ENCODE data around the gene UBE2L5.

Gene UBE2L5

GRCh38 chr13:30400376-30400775 is 21.9 kb upstream of the UBE2L5 start:
- no peak for DNase-seq
- H3K4me3 Mint-ChIP-seq: no peak overlapping the region
- no peak for TF ChIP-seq CTCF (IDR thresholded peaks at IDR 0.05)
- no peak overlapping the region for H3K27ac Mint-ChIP-seq
- no peaks in the 10 kb centered on the region for H3K36me3 Mint-ChIP-seq (ENCODE audit: low read depth)
- peaks cover 51% of the 10 kb centered on the region for H3K4me1 Mint-ChIP-seq
- peaks cover 4% of the 10 kb centered on the region for H3K27me3 Mint-ChIP-seq (ENCODE audit: low read depth, poor library complexity)
- H3K9me3 Mint-ChIP-seq: no peaks in the 10 kb centered on the region

- H3K4me1 Mint-ChIP-seq: peaks cover 52% of the 10 kb centered on the region
- no peak for DNase-seq
- TF ChIP-seq CTCF (IDR thresholded peaks at IDR 0.05): no peak
- H3K27me3 Mint-ChIP-seq (ENCODE audit: low read depth, poor library complexity): no peaks in the 10 kb centered on the region
- H3K36me3 Mint-ChIP-seq (ENCODE audit: low read depth): no peaks in the 10 kb centered on the region
- H3K9me3 Mint-ChIP-seq: no peaks in the 10 kb centered on the region
- no peak overlapping the region for H3K4me3 Mint-ChIP-seq
- H3K27ac Mint-ChIP-seq: no peak overlapping the region
Observed at GRCh38 chr13:30401347-30401746, 20.9 kb upstream of the UBE2L5 start.

- no peaks in the 10 kb centered on the region for H3K27me3 Mint-ChIP-seq (ENCODE audit: low read depth, poor library complexity)
- peak overlapping the region; percentile 79 for H3K27ac Mint-ChIP-seq
- H3K9me3 Mint-ChIP-seq: no peaks in the 10 kb centered on the region
- no peak for TF ChIP-seq CTCF (IDR thresholded peaks at IDR 0.05)
- no peak for DNase-seq
- peak overlapping the region; percentile 35 for H3K4me3 Mint-ChIP-seq
- no peaks in the 10 kb centered on the region for H3K36me3 Mint-ChIP-seq (ENCODE audit: low read depth)
- peaks cover 70% of the 10 kb centered on the region for H3K4me1 Mint-ChIP-seq
Observed at GRCh38 chr13:30403456-30403855, 18.8 kb upstream of the UBE2L5 start.

GRCh38 chr13:30404207-30404606 is 18.1 kb upstream of the UBE2L5 start:
- Mint-ChIP-seq H3K4me3 (no peak overlapping the region), H3K36me3 (ENCODE audit: low read depth) (no peaks in the 10 kb centered on the region), H3K27me3 (ENCODE audit: low read depth, poor library complexity) (no peaks in the 10 kb centered on the region), H3K9me3 (no peaks in the 10 kb centered on the region), H3K27ac (peak overlapping the region; percentile 79), H3K4me1 (peaks cover 77% of the 10 kb centered on the region)
- TF ChIP-seq CTCF (IDR thresholded peaks at IDR 0.05): no peak
- DNase-seq: no peak

GRCh38 chr13:30406779-30407416 is 15.4 kb upstream of the UBE2L5 start:
- Mint-ChIP-seq H3K4me1 (peaks cover 86% of the 10 kb centered on the region), H3K27ac (no peak overlapping the region), H3K9me3 (no peaks in the 10 kb centered on the region), H3K36me3 (ENCODE audit: low read depth) (no peaks in the 10 kb centered on the region), H3K27me3 (ENCODE audit: low read depth, poor library complexity) (no peaks in the 10 kb centered on the region), H3K4me3 (peak overlapping the region; percentile 20)
- TF ChIP-seq CTCF (IDR thresholded peaks at IDR 0.05): no peak
- DNase-seq: no peak

All from nephron progenitor cell (in vitro differentiated cells).